Dermis blood vessel endothelial cell (primary cell): Measurements from ENCODE around the gene CLEC11A. TPM values are rescaled to one million over a fixed set of nuclear protein-coding genes. Genes with fewer than 3 reads are reported as not detected.

Experiments
- DNase-seq: peaks from one replicate; pipeline ENCODE4 v3.0.0; 2010
- total RNA-seq: library from RNA; depleted of rRNA; stranded (reverse); fragments of >200 nt; gene quantifications from 2 replicates; pipeline ENCODE4 v1.2.3, GENCODE V29; 2014

Gene CLEC11A
- total RNA-seq, result 0.17 and 0.84 TPM in 2 replicates

GRCh38 chr19:50723069-50723468 lies at the start of gene CLEC11A:
TSS of gene CLEC11A (plus strand) at chr19:50723364. CDS start at chr19:50723526, 162 bp downstream.
- DNase-seq, result no peak

- DNase-seq, result no peak
Measured at GRCh38 chr19:50676625-50677197, 46.5 kb upstream of the CLEC11A start.

- DNase-seq, result no peak
Measured at GRCh38 chr19:50677636-50678035, 45.5 kb upstream of the CLEC11A start.

- no peak for DNase-seq
Measured at GRCh38 chr19:50678323-50678722, 44.8 kb upstream of the CLEC11A start.

GRCh38 chr19:50679177-50680125 lies 43.7 kb upstream of the CLEC11A start:
- DNase-seq, result peak; percentile 88

GRCh38 chr19:50686310-50687032 lies 36.7 kb upstream of the CLEC11A start:
- DNase-seq, result no peak

GRCh38 chr19:50688766-50689165 lies 34.4 kb upstream of the CLEC11A start:
- no peak for DNase-seq

- DNase-seq, result no peak
Measured at GRCh38 chr19:50690439-50690838, 32.7 kb upstream of the CLEC11A start.

GRCh38 chr19:50693064-50693975 lies 29.8 kb upstream of the CLEC11A start:
- no peak for DNase-seq

GRCh38 chr19:50694815-50695145 lies 28.4 kb upstream of the CLEC11A start:
- no peak for DNase-seq

- peak; percentile 46 for DNase-seq
Measured at GRCh38 chr19:50695251-50696093, 27.7 kb upstream of the CLEC11A start.

GRCh38 chr19:50696094-50696483 lies 27.1 kb upstream of the CLEC11A start:
- DNase-seq, result no peak

- DNase-seq, result no peak
Measured at GRCh38 chr19:50697414-50698124, 25.6 kb upstream of the CLEC11A start.

- DNase-seq, result no peak
Measured at GRCh38 chr19:50701367-50701985, 21.7 kb upstream of the CLEC11A start.

GRCh38 chr19:50702158-50702870 lies 20.9 kb upstream of the CLEC11A start:
- no peak for DNase-seq

- DNase-seq, result peak; percentile 73
Measured at GRCh38 chr19:50702871-50703829, 20.0 kb upstream of the CLEC11A start.

GRCh38 chr19:50703915-50704796 lies 19.0 kb upstream of the CLEC11A start:
- DNase-seq, result peak; percentile 40
